ENCODE data around the gene MT1B.

Gene MT1B

GRCh38 chr16:56689171-56689570 is 37.5 kb downstream of the MT1B start:
- DNase-seq: no peak

- DNase-seq: no peak
Observed at GRCh38 chr16:56690420-56691122, 38.9 kb downstream of the MT1B start.

GRCh38 chr16:56691885-56692284 is 40.2 kb downstream of the MT1B start:
- DNase-seq: no peak

- DNase-seq: no peak
Observed at GRCh38 chr16:56695246-56695645, 43.6 kb downstream of the MT1B start.

- DNase-seq: no peak
Observed at GRCh38 chr16:56697456-56698155, 45.9 kb downstream of the MT1B start.

- DNase-seq: no peak
Observed at GRCh38 chr16:56700195-56700594, 48.5 kb downstream of the MT1B start.

GRCh38 chr16:56700631-56701030 is 48.9 kb downstream of the MT1B start:
- DNase-seq: no peak

GRCh38 chr16:56701534-56701933 is 49.8 kb downstream of the MT1B start:
- no peak for DNase-seq
